GM20000 (cell line): ENCODE data around the gene S100P.

Experiments used
- DNase-seq: peaks from one replicate; pipeline ENCODE4 v3.0.0; 2012; ENCODE audit warnings: low spot score
- CTCF ChIP-seq: IDR thresholded peaks from 2 replicates; pipeline ENCODE4 v1.5.1; 2012; ENCODE audit warnings: mild to moderate bottlenecking, control low read depth; ENCODE audit errors: extremely low read depth, missing control alignments

Gene S100P

DNA sequence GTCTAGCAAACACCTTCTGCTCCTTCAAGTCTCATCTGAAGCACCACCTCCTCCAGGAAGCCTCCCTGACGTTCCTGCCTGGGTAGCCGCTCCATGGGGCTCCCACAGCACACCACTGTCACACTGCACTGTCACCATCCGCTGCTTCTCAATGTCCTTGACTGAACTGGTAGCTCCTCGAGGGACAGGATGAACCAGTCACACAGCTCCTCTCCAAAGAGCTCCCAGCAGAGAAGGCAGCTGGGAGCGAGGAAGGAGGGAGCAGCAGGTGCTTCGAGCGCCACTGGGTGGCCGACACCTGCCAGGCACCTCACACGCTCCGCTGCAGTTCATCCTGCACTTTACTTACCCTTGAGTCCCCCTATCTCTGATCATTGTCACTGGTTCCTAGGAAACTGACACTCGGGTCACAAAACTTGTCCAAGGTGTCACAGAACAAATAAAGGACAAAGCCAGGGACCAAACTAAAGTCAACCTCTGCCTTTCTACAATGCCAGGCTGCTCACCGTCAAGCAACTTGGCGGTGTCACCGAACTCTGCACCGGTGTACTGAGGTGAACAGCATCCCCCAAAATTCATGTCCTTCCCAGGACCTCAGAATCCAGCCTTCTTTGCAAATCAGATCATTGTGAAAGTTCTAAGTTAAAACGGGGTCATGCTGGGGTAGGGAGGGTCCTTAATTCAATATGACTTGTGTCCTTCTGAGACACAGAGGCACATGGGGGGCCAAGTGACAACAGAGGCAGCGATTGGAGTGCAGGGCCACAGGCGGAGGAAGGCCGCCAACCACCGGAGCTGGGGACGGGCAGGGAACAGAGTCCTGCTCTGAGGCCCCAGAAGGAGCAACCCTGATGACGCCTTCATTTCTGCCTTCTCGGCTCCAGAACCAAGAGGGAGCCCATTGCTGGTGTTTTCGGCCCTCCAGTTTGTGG, 5.5 kb upstream of the S100P start:
- DNase-seq: no peak
- TF ChIP-seq CTCF: no peak

- peak; percentile 83 for DNase-seq
- TF ChIP-seq CTCF: no peak
Measured at GRCh38 chr4:6688879-6689505, 4.7 kb upstream of the S100P start.

- TF ChIP-seq CTCF: no peak
- DNase-seq: no peak
Measured at GRCh38 chr4:6689506-6689960, 4.1 kb upstream of the S100P start.

- TF ChIP-seq CTCF: no peak
- DNase-seq: no peak
Measured at GRCh38 chr4:6692379-6692778, 1.3 kb upstream of the S100P start.

GRCh38 chr4:6692806-6693205, 872 bp upstream of the S100P start:
- DNase-seq: no peak
- TF ChIP-seq CTCF: no peak

- TF ChIP-seq CTCF: no peak
- no peak for DNase-seq
Measured at GRCh38 chr4:6694177-6694901, 661 bp downstream of the S100P start.
